GM04504 (cell line): Measurements from ENCODE around the gene YBEY.

Experiments
- DNase-seq: peaks from one replicate; pipeline ENCODE4 v3.0.0-alpha.2; 2012; ENCODE audit warnings: low read depth

YBEY gene

GRCh38 chr21:46327711-46328110 lies 41.6 kb downstream of the YBEY start:
- DNase-seq, result no peak

GRCh38 chr21:46328151-46328550 lies 42.0 kb downstream of the YBEY start:
- DNase-seq, result no peak

- no peak for DNase-seq
Measured at GRCh38 chr21:46329796-46330195, 43.7 kb downstream of the YBEY start.

- no peak for DNase-seq
Measured at GRCh38 chr21:46334351-46335140, 48.4 kb downstream of the YBEY start.

GRCh38 chr21:46336603-46337002 lies 50.5 kb downstream of the YBEY start:
- DNase-seq, result no peak

GRCh38 chr21:46340998-46341397 lies 54.9 kb downstream of the YBEY start:
- no peak for DNase-seq

GRCh38 chr21:46344219-46344915 lies 58.2 kb downstream of the YBEY start:
- no peak for DNase-seq

- DNase-seq, result no peak
Measured at GRCh38 chr21:46345861-46346260, 59.7 kb downstream of the YBEY start.

GRCh38 chr21:46346296-46347202 lies 60.4 kb downstream of the YBEY start:
- no peak for DNase-seq

- no peak for DNase-seq
Measured at GRCh38 chr21:46347203-46347550, 61.0 kb downstream of the YBEY start.
